GM21381 (cell line): ENCODE measurements around the gene SPSB1.
"Not testable (repeated sequence)": the region's sequence is repeated elsewhere in the genome, so short reads cannot be mapped to it uniquely, and the experiment has no call there.

Experiments
- ATAC-seq: cut with Tn5 transposase; IDR thresholded peaks from one replicate; pipeline ENCODE4 v1.9.1; 2021; ENCODE audit warnings: mild to moderate bottlenecking, moderate library complexity; ENCODE audit not compliant: unreplicated experiment

The SPSB1 gene

GRCh38 chr1:9385392-9385791 is 92.7 kb downstream of the SPSB1 start:
- ATAC-seq = not testable (repeated sequence)

GRCh38 chr1:9385801-9386573 is 93.3 kb downstream of the SPSB1 start:
- no peak for ATAC-seq

DNA sequence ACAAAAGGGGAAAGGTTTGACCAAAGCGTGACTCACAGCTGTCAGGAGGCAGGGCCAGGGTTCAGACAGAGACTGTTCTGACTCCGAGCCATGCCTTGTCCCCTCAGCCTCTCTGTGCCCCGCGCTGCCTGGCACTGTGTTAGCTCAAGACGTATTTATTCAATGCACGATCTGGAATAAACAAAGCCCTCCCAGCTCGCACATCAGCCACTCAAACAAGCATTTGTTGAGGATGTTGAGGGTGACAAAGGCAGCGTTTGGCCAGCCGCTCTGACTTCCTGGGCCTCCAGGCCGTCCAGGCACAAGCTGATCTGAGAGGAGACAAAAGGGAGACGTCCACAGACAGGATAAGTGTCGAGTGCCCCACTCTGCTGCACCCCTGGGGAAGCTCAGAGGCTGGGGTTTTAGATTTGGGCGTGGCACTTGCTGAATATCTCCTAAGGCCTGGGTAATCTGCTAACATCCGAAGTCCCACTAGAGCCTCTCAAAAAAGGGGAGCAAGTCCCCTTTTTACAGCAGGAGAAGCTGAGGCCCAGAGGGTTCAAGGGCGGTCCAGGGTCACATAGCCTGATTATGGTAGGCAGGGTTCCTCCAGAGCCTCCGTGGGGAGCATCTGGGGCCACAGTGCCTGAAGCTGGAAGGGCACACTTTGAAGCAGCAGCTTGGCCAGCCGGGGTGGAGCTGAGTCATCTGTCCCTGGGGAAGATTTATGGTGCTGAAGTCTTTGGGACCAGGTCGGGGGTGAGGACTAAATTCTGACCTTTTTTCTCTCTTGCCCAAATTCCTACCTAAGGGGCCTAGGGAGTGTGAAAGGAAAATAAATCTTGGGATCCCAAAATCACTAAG is 95.9 kb downstream of the SPSB1 start:
- ATAC-seq = no peak

GRCh38 chr1:9389968-9390367 is 97.3 kb downstream of the SPSB1 start:
- ATAC-seq = no peak

DNA sequence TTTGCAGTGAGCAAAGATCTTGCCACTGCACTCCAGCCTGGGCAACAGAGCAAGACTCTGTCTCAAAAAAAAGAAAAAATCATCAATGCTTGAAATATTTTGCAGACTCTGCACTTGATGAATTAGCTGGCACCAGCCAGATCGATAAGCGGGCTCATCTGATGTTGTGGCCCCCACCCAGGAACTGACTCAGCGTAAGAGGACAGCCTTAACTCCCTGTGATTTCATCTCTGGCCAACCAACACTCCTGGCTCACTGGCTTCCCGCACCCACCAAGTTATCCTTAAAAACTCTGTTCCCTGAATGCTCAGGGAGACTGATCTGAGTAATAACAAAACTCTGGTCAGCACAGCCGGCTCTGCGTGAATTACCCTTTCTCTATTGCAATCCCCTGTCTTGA is 98.9 kb downstream of the SPSB1 start:
- ATAC-seq = no peak

DNA sequence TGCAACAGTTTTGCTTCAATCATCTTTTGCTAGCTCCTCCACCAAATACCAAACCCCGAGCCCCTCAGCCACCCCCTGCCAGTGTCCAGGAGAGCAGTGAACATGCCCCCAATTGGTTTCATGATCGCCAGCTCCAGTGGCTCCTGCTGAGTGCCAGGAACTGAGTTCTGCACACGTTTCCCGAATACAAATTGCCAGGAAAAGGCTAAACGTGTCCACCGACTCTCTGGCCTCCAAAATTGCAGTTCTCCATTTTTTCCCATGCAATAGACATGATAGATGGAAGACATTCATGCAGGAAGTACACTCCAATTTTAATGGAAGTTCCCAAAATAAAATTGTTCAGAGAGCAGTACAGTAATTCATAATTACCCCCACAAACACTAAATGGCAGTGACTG is 101.3 kb downstream of the SPSB1 start:
- ATAC-seq = no peak

DNA sequence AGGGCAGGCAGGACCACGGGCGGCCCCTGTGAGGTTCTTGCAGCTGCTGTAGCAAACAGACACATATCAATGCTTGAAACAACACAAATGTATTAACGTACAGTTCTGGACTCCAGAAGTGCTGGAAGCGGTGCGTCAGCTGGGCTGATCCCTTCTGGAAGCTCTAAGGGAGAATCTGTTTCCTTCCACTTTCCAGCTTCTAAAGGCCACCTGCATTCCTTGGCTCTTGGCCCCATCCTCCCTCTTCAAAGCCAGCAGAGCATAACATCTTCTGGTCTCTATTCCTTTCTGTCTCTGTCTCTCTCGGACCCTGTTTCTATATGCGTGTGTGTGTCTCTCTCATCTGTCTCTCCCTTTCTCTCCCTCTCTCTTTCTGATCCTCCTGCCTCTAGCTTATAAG is 102.3 kb downstream of the SPSB1 start:
- ATAC-seq = no peak

DNA sequence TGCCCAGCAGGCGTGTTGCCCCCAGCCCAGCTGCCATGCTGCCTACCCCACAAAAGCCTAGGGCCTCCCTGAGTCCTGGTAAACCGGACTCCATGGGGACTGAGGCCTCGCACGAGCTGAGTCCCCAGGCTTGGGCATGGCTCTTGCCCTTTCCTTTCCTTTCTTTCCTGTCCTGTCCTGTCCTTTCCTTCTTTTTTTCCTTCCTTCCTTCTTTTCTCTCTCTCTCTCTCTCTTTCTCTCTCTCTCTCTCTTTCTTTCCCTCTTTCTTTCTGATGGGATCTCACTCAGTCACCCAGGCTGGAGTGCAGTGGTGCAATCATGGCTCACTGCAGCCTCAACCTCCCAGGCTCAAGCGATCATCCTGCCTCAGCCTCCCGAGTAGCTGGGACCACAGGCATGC is 104.4 kb downstream of the SPSB1 start:
- no peak for ATAC-seq

DNA sequence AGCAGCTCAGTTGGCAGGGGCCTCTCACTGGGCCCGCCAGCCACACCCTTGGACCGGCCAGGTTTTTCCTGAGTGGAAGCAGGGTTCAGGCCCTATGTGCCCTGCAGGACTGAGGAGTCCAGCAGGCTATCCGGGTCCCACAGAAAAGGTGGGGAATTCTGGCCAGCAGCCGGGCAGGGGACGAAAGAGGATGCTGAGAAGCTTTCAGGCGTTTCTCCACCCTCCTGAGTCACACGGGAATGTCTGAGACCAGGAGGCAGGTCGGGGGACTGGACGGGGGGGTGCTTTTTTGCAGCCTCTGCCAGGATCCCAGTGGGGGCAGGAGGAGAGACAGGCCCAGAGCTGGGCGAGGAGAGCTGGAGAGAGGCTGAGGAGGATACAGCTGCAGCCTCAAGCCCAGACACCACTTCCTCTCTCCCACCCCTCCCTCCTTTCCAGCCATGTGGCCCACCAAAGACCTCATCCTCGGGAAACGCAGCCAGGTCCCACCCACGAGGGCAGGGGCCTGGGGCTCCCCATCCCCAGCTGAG is 105.4 kb downstream of the SPSB1 start:
- no peak for ATAC-seq

DNA sequence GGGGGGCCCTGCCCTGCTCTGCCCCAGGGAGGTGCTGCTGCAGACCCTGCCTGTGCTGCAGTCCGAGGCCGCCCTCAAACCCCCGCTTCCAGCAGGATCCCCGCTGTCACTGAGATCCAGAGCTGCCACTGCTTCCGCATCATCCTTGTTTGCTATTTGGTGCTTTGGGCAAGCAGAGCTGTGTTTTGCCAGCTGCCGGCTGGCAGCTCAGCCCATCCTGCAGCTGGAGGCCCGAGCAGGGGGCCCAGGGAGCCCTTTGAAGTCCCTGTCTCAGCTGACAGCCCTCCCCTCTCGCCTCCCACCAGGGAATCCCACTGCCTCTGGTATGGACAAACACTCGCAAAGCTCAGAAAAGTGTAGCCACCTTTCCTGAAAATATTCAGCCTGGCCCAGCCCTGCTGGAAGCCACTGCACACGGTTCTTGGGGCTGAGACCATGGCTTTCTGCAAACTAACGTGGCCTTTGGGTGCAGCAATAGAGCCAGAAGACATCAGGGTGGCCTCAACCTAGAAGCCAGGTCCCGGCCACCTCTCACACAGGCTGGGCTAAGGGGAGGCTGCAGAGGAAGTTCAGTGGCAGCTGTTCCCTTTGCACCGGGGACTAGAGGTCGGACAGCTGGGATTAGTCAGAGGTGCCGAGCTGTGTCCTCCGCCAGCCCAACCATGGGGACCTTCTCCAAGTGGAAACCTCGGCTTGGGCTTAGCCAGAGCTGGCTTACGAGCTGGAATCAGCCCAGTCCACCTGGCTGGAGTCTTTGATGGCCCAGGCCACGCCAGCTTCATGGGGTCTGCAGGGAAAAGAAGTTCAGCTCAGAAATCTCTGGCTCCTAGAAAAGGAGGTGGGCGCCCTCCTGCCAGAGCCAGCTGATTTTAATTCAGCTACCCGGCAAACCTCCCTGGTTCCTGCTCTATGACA is 107.1 kb downstream of the SPSB1 start:
- no peak for ATAC-seq

- ATAC-seq = no peak
Measured at GRCh38 chr1:9400425-9401079, 107.9 kb downstream of the SPSB1 start.

- ATAC-seq = no peak
Measured at GRCh38 chr1:9401080-9401453, 108.4 kb downstream of the SPSB1 start.

- ATAC-seq = no peak
Measured at GRCh38 chr1:9402256-9402616, 109.5 kb downstream of the SPSB1 start.

DNA sequence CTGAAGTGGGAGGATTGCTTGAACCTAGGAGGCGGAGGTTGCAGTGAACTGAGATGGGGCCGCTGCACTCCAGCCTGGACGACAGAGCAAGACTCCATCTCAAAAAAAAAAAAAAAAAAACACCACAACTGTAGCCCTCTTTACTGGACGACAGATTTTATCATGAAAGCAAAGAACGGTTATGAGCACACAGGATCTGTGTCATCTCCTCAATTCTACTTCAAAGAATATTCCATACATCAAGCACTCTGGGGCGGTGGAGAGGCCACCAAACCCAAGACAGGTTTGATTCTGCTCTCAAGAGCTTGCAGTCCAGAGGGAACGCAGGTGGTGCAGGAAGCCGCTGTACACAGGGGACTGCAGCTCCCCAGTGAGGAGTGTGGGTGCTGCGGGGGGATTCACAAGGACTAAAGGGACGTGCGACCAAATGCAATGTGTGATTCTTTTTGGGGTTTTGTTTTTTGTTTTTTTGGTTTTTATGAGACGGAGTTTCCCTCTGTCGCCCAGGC is 110.1 kb downstream of the SPSB1 start:
- no peak for ATAC-seq

- no peak for ATAC-seq
Measured at GRCh38 chr1:9404117-9404914, 111.6 kb downstream of the SPSB1 start.

GRCh38 chr1:9406111-9406510 is 113.4 kb downstream of the SPSB1 start:
- ATAC-seq = no peak

DNA sequence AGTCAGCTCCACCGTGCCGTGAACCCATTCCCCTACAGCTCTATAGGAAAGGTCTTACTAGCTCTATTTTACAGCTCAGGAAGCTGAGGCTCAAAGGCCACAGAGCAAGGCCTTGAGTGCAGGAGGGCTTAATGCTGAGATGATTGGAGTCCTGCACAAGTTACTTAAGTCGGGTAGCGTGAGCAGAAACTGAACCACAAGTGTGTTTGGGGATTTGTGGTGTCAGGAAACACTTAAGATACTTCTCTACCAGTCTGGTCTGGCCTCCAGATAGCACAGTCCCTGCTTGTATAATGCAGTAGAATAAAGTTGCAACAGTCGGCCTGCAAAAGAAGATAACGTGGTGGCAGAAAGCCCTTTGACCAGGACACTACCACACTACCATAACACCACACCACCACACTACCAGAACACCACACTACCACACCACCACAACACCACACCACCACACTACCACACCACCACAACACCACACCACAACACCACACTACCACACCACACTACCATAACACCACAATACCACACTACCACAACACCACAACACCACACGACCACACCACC is 118.1 kb downstream of the SPSB1 start:
- no peak for ATAC-seq

DNA sequence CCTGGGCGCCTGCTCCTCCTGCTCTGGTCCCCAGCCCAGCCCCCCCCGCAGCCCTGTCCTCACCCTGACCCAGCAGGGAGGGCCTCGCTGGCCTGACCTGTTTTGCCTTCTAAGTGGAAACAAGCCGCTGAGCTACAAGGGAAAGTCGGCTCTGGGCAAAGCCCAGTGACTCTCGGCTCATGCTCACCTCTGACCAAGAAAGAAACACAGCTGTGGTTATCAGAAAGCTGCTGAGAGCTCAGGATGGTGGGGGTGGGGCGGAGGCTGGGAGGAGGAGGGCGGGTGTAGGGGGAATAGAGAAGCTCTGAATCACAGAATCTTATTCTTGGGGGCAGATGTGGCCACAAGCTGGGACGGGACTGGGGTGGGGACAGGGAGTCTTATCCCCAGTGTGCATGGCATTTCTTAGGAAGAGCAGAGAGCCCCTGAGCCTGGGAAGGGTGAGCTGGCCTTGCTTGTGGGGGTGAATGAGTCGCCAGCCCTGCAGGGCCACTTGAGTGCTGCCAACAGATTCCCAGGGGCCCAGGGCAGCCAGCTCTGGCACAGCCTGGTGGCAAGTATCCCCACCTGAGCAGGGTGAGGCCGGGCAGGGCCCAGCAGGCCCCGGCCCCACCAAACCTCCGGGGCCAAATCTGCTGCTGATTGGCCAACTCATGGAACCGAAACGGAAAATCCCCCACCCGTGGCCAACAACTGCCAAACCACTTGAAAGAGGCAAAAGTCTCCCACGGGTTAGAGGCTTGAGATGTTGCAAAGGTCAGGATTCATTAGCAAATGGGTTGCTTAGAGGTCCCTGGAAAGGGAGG is 120.6 kb downstream of the SPSB1 start:
- peak; percentile 67 for ATAC-seq

- no peak for ATAC-seq
Measured at GRCh38 chr1:9413877-9414213, 121.2 kb downstream of the SPSB1 start.
